ENCODE measurements around the gene RAB20.

RAB20 gene

DNA sequence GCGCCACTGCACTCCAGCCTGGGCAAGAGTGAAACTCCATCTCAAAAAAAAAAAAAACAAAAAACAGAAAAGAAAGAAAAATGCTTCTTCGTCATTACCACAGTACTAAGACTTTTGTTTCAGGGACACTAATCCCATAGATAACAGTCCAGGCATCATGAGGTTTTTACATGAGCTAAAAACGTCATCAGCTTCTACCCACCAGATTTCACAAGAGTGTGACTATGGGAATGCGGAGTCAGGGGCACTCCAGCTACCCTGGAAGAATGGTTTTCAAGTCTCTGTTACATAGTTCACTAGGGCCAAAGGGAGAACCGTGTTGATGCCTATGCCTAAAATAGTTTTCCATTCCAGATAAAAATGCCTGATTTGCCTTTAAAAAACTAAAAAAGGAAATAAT lies 33.2 kb downstream of the RAB20 start:
- DNase-seq = no peak

DNA sequence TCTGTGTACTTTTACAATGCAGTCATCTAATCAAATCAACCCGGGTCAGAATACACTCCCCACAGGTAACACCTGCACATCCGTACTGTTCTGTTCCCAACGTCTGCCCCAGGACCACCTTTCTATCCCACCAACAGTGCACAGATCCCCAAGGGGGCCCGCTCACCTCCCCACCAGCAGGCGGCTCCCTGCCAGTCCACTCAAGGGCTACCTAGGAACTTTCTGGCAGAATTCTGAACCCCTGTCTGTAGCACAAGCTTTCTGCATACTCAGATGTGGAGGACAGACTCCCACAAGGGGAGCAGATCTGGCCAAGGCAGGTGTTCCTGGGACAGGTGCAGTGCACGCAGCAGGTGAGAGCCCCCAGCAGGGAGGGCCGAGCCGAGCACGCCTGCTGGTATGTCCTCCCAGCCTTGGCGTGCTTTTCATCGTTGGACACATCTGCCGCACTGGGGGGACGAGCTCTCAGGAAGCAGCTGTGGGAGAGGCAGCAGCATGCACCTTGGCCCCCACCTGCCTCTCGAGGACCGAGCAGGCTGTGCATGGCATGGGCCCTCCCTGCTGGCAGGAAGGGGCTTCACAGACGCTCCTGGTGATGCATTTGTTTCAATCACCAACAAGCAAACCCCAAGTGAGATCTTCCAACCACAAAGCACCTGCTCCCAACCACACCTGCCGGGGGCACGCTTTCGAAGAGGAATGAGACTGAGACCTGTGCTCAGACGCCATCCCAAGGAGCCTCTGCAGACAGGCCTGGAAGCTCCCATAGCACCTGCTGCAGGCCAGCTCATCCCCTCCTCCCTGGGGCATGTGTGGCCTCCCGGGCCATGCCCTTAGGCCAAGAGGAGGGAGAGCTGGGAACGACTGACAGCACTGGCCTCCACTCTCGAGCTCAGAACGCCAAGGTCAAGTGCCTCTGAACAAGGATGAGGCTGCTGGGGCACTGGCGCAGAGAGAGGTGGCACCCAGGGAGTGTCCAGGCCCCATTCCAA lies 35.9 kb downstream of the RAB20 start:
- peak; percentile 81 for DNase-seq

- peak; percentile 77 for DNase-seq
These were observed 36.8 kb downstream of the RAB20 start for GRCh38 chr13:110524541-110525257.

- no peak for DNase-seq
These were observed 37.5 kb downstream of the RAB20 start for GRCh38 chr13:110523838-110524540.

DNA sequence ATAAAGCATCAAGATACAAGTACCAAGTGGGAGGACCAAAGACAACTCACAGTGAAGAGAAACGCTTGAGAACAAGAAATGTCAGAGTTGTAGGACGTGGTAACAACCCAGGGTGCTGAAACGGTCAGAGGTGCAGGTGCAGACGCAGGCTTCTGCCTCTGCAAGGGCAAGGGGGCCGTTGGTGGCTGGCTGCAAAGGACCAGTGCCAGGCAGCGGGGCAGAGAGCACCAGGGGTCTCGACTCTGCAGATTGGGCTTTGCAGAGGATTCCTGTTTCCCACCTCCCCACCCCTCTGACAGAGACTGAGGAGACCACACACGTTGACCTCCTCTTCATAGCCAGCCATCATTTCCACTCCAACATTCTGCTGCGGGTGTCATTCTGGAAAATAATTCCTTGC lies 38.3 kb downstream of the RAB20 start:
- no peak for DNase-seq

GRCh38 chr13:110522721-110523120 lies 38.8 kb downstream of the RAB20 start:
- no peak for DNase-seq

- DNase-seq = no peak
These were observed 39.6 kb downstream of the RAB20 start for GRCh38 chr13:110521946-110522345.

DNA sequence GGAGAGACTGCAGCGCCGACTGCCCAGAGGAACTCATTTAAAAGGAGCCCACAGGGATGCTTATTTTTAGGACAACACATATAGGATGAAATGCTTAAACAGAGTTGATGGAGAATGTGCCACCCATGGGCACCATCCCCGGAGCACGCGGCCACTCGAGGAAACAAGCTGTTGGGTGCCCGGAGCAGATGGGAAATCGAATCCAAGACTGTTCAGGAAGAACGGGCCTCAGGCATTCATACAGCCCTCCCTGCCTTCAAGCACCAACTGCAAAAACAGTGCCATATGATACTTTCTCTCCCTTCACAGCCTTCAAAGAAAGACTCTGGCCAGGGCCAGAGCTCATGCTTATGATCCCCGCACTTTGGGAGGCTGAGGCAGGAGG lies 40.2 kb downstream of the RAB20 start:
- no peak for DNase-seq

GRCh38 chr13:110520431-110521295 lies 40.9 kb downstream of the RAB20 start:
- no peak for DNase-seq

GRCh38 chr13:110519506-110519905 lies 42.0 kb downstream of the RAB20 start:
- DNase-seq = no peak

DNA sequence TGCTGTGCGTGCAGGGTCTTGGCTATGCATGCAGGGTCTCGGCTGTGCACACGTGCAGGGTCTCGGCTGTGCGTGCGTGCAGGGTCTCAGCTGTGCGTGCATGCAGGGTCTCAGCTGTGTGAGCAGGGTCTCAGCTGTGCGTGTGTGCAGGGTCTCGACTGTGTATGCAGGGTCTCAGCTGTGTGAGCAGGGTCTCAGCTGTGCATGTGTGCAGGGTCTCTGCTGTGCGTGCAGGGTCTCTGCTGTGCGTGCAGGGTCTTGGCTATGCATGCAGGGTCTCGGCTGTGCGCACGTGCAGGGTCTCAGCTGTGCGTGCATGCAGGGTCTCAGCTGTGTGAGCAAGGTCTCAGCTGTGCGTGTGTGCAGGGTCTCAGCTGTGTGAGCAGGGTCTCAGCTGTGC lies 42.5 kb downstream of the RAB20 start:
- no peak for DNase-seq

DNA sequence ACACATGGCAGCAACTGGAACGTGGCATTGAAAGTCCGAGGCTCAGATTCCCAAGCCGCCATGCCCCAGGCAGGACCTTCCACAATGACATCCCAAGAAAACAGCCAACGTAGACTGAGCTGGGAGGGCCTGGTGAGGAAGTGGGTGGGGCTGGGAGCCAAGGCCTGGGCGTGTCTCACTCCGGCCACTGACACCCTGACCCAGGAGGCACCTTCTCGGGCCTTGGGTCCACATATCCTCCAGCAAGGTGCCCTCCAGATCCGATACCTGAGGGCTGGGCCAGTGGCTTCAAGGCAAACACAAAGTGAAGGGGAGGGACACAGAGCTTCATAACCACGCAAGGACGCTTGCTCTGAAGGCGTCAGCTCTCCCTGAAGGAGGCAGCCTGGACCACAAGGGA lies 43.0 kb downstream of the RAB20 start:
- DNase-seq = no peak

DNA sequence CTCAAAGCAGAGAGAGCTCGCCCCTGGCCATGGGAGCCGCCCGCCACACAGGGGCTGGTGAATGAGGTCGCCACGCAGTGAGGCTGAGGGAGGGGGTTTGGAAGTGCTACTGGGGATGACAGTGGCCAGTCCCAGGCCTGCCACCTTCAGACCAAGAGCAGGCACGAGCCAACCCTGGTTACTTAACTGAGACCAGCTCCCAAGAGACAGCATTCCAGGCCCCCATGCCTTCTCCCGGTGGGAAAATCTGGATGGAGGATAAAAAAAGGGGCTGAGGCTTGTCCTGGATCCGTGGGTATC lies 43.3 kb downstream of the RAB20 start:
- no peak for DNase-seq

GRCh38 chr13:110517505-110518225 lies 43.9 kb downstream of the RAB20 start:
- DNase-seq = no peak

DNA sequence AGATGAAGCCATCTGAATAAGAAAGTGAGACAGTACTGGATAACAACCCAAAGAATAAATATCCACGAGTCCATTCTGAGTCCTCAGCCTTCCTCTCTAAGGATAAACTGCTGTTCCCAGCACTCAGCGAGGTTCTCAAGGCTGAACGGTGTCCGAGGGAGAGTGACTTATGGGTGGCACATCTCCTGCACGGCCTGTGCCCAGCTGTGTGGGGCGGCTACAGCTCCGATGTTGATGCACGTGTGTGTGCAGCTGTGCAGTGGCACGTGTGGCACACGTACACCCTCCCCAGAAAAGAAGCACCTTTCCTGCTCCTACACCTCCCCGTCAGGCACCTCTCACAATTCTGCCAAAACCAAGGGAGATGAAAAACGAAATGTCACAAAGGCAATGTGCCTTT lies 45.0 kb downstream of the RAB20 start:
- DNase-seq = no peak

- no peak for DNase-seq
These were observed 49.3 kb downstream of the RAB20 start for GRCh38 chr13:110512198-110512740.

DNA sequence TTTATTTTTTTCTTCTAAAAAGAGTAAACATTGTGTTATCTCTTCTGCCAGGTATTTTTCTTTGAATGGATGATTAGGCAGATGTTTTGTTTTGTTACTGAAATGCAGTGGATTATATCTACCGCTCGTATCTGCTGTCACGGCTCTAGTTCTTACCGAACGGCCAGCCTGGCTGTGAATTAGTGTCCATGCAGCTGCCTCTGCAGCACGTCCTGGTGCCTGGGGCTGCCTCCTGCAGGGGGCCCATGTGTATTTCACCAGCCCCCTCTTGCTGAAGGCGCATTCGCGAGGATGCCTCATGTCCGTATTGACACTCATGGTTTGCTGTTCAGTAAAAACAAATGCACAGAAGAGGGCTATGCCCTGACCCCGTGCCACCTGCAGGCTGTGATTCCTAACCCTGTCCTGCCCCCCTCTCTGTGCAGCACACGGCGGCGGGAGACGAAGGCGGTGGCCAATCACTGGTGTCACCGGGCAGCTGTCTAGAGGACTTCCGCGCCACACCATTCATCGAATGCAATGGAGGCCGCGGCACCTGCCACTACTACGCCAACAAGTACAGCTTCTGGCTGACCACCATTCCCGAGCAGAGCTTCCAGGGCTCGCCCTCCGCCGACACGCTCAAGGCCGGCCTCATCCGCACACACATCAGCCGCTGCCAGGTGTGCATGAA lies 49.9 kb downstream of the RAB20 start:
- DNase-seq = no peak

DNA sequence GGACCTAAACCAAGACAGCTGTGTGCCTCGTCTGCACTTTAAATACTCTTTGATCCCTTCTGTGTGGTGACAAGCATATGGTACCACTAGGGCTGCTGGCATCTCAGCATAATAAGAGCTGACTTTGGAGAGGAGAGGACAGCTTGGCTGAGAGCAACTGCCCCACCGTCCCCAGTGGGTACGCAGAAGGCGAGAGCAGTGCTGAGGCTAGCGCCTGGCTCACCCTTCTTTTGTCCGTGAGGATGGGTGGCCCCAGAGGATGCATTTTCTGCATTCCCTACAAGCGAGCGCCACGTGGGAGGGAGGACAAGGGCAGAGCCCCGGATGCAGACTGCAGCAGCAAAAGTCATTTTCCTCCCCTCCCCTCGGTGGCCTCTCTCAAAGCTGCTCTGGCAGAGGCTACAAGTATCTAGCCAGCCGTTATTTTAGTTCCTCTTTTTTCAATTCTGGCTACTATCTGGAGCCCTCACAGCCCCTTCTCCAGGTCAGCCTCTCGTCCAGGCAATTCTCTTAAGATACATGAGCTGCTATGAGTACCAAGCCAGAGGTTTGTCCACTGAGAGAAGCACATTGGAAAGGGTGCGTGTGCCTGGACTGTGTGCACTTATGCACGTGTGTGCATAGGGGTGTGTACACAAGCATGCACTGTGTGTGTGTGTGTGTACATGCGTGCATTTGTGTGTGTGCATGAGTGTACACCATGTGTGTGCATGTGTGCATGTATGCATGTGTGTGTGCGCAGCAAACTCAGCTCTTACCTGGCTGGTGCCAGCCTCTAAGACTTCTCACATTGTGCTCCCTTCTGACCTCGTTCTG lies 51.3 kb downstream of the RAB20 start:
- DNase-seq = no peak

- no peak for DNase-seq
These were observed 52.0 kb downstream of the RAB20 start for GRCh38 chr13:110509478-110509926.

All from COR-L47 (cell line).